HepG2 (cell line): ENCODE data around the gene RBM6. TPM values are rescaled to one million over a fixed set of nuclear protein-coding genes. Genes with fewer than 3 reads are reported as not detected.
A peak's percentile ranks its signal among the peaks of the same experiment; 100 is the strongest.

Experiments
- E2F2 ChIP-seq: sonication (generic); formaldehyde crosslinking; IDR thresholded peaks from 2 replicates; pipeline ENCODE4 v1.4.0; 2020; ENCODE audit warnings: missing genetic modification reagents, borderline replicate concordance
- FOSL1 ChIP-seq: sonication (generic); formaldehyde crosslinking; IDR thresholded peaks from 2 replicates; pipeline ENCODE4 v1.9.0; 2021; ENCODE audit warnings: missing genetic modification reagents, borderline replicate concordance
- JDP2 ChIP-seq: sonication (generic); formaldehyde crosslinking; IDR thresholded peaks from 2 replicates; pipeline ENCODE4 v1.8.1; 2022; ENCODE audit warnings: missing genetic modification reagents, borderline replicate concordance
- MTF1 ChIP-seq: sonication (generic); formaldehyde crosslinking; IDR thresholded peaks from 2 replicates; pipeline ENCODE4 v1.5.0; 2020; ENCODE audit warnings: missing genetic modification reagents
- POLR2G ChIP-seq: fragments of 200-400 bp; formaldehyde crosslinking; IDR thresholded peaks from 2 replicates; pipeline ENCODE4 v1.6.1; 2018; ENCODE audit warnings: mild to moderate bottlenecking, low read depth, low read length, moderate library complexity
- RBFOX2 ChIP-seq: fragments of 200-400 bp; formaldehyde crosslinking; IDR thresholded peaks from 2 replicates; pipeline ENCODE4 v1.6.1; 2017; ENCODE audit warnings: low read depth, mild to moderate bottlenecking, low read length
- REST ChIP-seq, 2 experiments: IDR thresholded peaks; 2 replicates each; pipeline ENCODE4 v1.6.1; 2011 to 2012; ENCODE audit warnings: low read length in 2 of 2, borderline replicate concordance in 1 of 2, low read depth in 1 of 2, mild to moderate bottlenecking in 1 of 2, moderate library complexity in 1 of 2
- SNAI1 ChIP-seq: sonication (generic); formaldehyde crosslinking; IDR thresholded peaks from 2 replicates; pipeline ENCODE4 v1.5.0; 2020; ENCODE audit warnings: mild to moderate bottlenecking, missing genetic modification reagents, borderline replicate concordance
- TRIM22 ChIP-seq: fragments of 450-650 bp; IDR thresholded peaks from 2 replicates; pipeline ENCODE4 v1.6.1; 2017
- ZC3H4 ChIP-seq: sonication (generic); formaldehyde crosslinking; IDR thresholded peaks from 2 replicates; pipeline ENCODE4 v1.4.0; 2020; ENCODE audit warnings: missing genetic modification reagents, borderline replicate concordance
- ZMYM2 ChIP-seq: sonication (generic); formaldehyde crosslinking; IDR thresholded peaks from 2 replicates; pipeline ENCODE4 v1.8.0; 2022; ENCODE audit warnings: mild to moderate bottlenecking, missing genetic modification reagents
- ZNF615 ChIP-seq: sonication (generic); formaldehyde crosslinking; IDR thresholded peaks from 2 replicates; pipeline ENCODE4 v1.5.0; 2020; ENCODE audit warnings: mild to moderate bottlenecking, missing genetic modification reagents, borderline replicate concordance
- ZNF768 ChIP-seq: sonication (generic); formaldehyde crosslinking; IDR thresholded peaks from 2 replicates; pipeline ENCODE4 v1.4.0; 2020; ENCODE audit warnings: missing genetic modification reagents
- ZNF782 ChIP-seq: sonication (generic); formaldehyde crosslinking; IDR thresholded peaks from 2 replicates; pipeline ENCODE4 v1.4.0; 2020; ENCODE audit warnings: missing genetic modification reagents, mild to moderate bottlenecking, borderline replicate concordance
- polyA plus RNA-seq, 8 experiments: library from polyadenylated mRNA; depleted of rRNA in 3 of 8; stranded (reverse) in 7 of 8; unstranded in 1 of 8; fragments of >200 nt; fragmentation: Illumina TruSeq in 4 of 8; extraction: Trizol in 4 of 8; gene quantifications; 2 replicates each; pipeline versions ENCODE4 v1.2.1 to v1.2.3, GENCODE V29; 2011 to 2016; ENCODE audit warnings: low read depth in 4 of 8, missing spikeins in 1 of 8, mixed read lengths in 1 of 8; ENCODE audit not compliant: insufficient read depth in 1 of 8
- total RNA-seq, 5 experiments: library from RNA; depleted of rRNA; stranded (reverse); fragments of >200 nt; fragmentation: Illumina TruSeq; extraction: Trizol; gene quantifications; 2 replicates each; pipeline ENCODE4 v1.2.3, GENCODE V29; 2016; ENCODE audit warnings: low read depth in 1 of 5
- TF ChIP-seq, protein P1 (sequence below): sonication (generic); formaldehyde crosslinking; IDR thresholded peaks from 2 replicates; pipeline ENCODE4 v1.4.0; 2020; ENCODE audit warnings: missing genetic modification reagents, borderline replicate concordance
- TF ChIP-seq, protein P2 (sequence below): IDR thresholded peaks from 2 replicates; pipeline ENCODE4 v1.6.1; 2016; ENCODE audit warnings: control low read depth

RBM6 gene
- total and polyA plus RNA-seq, 2 of the 13 experiments (the other 11 are each of a cell fraction or from before 2014, with no cell fraction given), result 72.7 to 86.1 TPM

GRCh38 chr3:49929291-49930167, 10.4 kb upstream of the RBM6 start, which contains the start of gene MON1A (continued):
- TF ChIP-seq, protein P1, sequence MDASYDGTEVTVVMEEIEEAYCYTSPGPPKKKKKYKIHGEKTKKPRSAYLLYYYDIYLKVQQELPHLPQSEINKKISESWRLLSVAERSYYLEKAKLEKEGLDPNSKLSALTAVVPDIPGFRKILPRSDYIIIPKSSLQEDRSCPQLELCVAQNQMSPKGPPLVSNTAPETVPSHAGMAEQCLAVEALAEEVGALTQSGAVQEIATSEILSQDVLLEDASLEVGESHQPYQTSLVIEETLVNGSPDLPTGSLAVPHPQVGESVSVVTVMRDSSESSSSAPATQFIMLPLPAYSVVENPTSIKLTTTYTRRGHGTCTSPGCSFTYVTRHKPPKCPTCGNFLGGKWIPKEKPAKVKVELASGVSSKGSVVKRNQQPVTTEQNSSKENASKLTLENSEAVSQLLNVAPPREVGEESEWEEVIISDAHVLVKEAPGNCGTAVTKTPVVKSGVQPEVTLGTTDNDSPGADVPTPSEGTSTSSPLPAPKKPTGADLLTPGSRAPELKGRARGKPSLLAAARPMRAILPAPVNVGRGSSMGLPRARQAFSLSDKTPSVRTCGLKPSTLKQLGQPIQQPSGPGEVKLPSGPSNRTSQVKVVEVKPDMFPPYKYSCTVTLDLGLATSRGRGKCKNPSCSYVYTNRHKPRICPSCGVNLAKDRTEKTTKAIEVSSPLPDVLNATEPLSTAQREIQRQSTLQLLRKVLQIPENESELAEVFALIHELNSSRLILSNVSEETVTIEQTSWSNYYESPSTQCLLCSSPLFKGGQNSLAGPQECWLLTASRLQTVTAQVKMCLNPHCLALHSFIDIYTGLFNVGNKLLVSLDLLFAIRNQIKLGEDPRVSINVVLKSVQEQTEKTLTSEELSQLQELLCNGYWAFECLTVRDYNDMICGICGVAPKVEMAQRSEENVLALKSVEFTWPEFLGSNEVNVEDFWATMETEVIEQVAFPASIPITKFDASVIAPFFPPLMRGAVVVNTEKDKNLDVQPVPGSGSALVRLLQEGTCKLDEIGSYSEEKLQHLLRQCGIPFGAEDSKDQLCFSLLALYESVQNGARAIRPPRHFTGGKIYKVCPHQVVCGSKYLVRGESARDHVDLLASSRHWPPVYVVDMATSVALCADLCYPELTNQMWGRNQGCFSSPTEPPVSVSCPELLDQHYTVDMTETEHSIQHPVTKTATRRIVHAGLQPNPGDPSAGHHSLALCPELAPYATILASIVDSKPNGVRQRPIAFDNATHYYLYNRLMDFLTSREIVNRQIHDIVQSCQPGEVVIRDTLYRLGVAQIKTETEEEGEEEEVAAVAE (CRISPR knock-in tag), result no peak; the same call in 1 of the 2 replicates
- TF ChIP-seq MTF1 (no peak), RBFOX2 (peak; percentile 84), SNAI1 (CRISPR knock-in tag) (no peak; the same call in 1 of the 2 replicates), ZNF768 (CRISPR knock-in tag) (peak; percentile 23; the same call in 1 of the 2 replicates), REST (IDR thresholded peaks at IDR 0.05; ENCODE audit: borderline replicate concordance in 1 of 2, low read depth in 1 of 2, low read length in 2 of 2) (no peak; a peak in 1 of 4 replicates), FOSL1 (CRISPR knock-in tag) (no peak), ZMYM2 (CRISPR knock-in tag) (no peak), TRIM22 (no peak), JDP2 (CRISPR knock-in tag) (no peak), ZNF615 (CRISPR knock-in tag) (no peak), POLR2G (peak; percentile 94), ZNF782 (no peak), ZC3H4 (CRISPR knock-in tag) (no peak), E2F2 (CRISPR knock-in tag) (peak; percentile 28; the same call in 1 of the 2 replicates)
- TF ChIP-seq, protein P2, sequence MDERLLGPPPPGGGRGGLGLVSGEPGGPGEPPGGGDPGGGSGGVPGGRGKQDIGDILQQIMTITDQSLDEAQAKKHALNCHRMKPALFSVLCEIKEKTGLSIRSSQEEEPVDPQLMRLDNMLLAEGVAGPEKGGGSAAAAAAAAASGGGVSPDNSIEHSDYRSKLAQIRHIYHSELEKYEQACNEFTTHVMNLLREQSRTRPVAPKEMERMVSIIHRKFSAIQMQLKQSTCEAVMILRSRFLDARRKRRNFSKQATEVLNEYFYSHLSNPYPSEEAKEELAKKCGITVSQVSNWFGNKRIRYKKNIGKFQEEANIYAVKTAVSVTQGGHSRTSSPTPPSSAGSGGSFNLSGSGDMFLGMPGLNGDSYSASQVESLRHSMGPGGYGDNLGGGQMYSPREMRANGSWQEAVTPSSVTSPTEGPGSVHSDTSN (CRISPR knock-in tag), result no peak
